ENCODE measurements around the gene RCSD1.

Gene RCSD1

DNA sequence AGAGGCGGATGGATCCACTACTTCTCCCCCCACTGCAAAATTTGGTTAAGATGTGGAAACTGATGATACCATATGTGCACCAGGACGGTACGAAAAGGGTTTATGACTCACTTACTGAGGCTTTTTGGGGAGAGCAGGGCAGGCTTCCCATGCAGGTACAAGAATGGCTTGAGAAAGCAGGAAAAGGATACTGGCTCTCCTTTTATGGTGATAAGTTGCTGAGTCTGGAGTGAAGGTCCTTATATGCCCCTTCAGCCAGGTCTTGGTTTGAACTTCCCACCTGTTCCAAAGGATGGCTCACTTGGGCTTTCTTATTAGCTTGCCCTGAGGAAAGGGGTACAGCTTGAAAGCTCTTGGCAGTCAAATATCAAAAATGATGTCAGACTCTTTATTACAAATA lies 114.9 kb downstream of the RCSD1 start:
- in situ Hi-C loops (cut with MboI; ENCODE audit: low pct_unique_long_range_greater_than_20kb, low sequenced_read_pairs, unreplicated experiment): no loop called here
- TF ChIP-seq, protein P1, sequence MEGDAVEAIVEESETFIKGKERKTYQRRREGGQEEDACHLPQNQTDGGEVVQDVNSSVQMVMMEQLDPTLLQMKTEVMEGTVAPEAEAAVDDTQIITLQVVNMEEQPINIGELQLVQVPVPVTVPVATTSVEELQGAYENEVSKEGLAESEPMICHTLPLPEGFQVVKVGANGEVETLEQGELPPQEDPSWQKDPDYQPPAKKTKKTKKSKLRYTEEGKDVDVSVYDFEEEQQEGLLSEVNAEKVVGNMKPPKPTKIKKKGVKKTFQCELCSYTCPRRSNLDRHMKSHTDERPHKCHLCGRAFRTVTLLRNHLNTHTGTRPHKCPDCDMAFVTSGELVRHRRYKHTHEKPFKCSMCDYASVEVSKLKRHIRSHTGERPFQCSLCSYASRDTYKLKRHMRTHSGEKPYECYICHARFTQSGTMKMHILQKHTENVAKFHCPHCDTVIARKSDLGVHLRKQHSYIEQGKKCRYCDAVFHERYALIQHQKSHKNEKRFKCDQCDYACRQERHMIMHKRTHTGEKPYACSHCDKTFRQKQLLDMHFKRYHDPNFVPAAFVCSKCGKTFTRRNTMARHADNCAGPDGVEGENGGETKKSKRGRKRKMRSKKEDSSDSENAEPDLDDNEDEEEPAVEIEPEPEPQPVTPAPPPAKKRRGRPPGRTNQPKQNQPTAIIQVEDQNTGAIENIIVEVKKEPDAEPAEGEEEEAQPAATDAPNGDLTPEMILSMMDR (IDR thresholded peaks at IDR 0.05; ENCODE audit: extremely low read depth, insufficient read depth, missing control alignments): no peak
- DNase-seq (ENCODE audit: low spot score): no peak

DNA sequence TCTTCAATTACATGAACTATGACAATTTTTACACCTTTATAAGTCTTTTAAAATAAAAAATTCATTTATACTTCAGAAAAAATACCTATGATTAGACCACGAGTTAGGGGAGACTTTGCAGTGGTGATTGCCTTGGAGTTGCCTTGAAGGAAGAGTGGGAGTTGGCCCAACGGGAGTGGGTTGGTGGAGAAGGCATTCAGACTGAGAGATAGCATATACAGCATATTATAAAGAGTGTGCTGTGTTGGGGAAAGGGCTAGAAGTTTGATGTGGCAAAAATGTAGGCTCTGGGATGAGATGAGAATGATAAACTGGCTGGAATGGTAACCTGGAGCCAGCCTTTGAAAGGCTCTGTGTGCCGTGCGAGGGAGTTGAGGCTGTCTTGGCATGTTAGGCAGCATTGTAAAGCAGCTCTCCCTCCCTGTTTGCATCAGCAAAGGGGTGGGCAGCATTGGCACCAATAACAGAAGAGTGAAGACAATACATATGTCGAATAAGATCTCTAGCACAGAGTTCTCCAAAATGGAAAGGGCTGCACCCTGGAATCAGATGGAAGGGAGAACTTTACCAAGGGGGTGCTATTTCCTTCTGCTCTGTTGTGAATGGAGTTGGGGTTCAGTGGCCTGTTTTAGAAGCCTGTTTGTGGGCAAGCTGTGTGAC lies 116.1 kb downstream of the RCSD1 start:
- TF ChIP-seq, protein P1 (IDR thresholded peaks at IDR 0.05; ENCODE audit: extremely low read depth, insufficient read depth, missing control alignments): no peak
- DNase-seq (ENCODE audit: low spot score): no peak
- in situ Hi-C loops (cut with MboI; ENCODE audit: low pct_unique_long_range_greater_than_20kb, low sequenced_read_pairs, unreplicated experiment): no loop called here

DNA sequence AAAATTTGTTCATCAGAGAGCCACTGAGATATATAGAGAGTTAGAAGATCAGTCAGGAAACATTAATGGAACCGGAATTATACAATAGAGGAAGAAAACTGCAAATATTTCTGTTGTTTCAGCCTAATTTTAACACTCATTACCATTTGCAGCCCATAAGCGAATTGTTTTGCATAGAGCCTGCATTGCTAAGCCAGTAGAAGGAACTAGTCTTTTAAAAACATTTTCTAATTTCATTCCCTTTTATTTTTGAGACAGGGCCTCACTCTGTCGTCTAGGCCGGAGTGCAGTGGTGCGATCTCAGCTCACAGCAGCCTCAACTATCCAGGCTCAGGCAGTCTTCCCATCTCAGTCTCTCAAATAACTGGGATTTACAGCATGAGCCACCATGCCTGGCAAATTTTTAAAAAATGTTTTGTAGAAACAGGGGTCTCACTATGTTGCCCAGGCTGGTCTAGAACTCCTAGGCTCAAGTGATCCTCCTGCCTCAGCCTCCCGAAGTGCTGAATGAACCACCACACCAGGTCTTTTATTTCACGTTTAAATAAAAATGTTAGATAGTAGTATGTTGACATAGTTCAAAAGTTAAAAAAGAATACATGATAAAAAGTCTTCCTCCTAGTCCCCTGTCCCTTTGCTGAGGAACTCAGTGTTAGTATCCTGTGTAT lies 117.1 kb downstream of the RCSD1 start:
- DNase-seq (ENCODE audit: low spot score): no peak
- in situ Hi-C loops (cut with MboI; ENCODE audit: low pct_unique_long_range_greater_than_20kb, low sequenced_read_pairs, unreplicated experiment): no loop called here
- TF ChIP-seq, protein P1 (IDR thresholded peaks at IDR 0.05; ENCODE audit: extremely low read depth, insufficient read depth, missing control alignments): no peak

DNA sequence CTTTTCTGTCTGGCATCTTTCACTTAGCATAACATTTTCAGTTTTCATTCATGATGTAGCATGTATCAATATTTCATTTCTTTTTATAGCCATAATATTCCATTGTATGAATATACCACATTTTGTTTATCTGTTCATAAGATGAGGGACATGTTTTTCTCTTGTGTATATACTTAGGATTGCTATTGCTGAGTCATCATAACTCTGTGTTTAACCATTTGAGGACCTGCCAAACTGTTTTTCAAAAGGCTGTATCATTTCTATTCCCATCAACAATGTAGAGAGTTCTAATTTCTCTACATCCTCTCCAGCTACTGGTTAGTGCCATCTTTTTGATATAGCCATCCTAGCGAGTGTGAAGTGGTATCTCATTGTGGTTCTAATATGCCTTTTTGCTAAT lies 118.0 kb downstream of the RCSD1 start:
- in situ Hi-C loops (cut with MboI; ENCODE audit: low pct_unique_long_range_greater_than_20kb, low sequenced_read_pairs, unreplicated experiment): no loop called here
- TF ChIP-seq, protein P1 (IDR thresholded peaks at IDR 0.05; ENCODE audit: extremely low read depth, insufficient read depth, missing control alignments): no peak
- DNase-seq (ENCODE audit: low spot score): no peak

DNA sequence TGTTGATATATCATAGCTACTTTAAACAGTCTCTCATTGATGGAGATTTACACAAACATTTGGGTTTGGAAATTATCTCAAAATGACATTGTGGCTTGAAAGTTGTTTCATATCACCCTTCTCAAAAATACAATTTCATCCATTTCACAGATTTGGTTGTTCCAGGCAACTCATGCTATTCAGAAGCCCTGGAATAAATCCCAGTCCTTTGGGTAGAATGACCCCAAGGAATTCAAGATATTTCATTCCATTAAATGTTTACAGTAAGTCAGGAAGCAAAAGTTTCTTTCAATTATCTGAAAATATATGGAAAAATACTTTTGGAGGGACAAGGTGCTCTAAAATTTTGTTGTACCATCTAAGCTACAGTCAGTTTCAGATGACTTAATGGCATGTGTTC lies 118.9 kb downstream of the RCSD1 start:
- TF ChIP-seq, protein P1 (IDR thresholded peaks at IDR 0.05; ENCODE audit: extremely low read depth, insufficient read depth, missing control alignments): no peak
- in situ Hi-C loops (cut with MboI; ENCODE audit: low pct_unique_long_range_greater_than_20kb, low sequenced_read_pairs, unreplicated experiment): no loop called here
- DNase-seq (ENCODE audit: low spot score): no peak

DNA sequence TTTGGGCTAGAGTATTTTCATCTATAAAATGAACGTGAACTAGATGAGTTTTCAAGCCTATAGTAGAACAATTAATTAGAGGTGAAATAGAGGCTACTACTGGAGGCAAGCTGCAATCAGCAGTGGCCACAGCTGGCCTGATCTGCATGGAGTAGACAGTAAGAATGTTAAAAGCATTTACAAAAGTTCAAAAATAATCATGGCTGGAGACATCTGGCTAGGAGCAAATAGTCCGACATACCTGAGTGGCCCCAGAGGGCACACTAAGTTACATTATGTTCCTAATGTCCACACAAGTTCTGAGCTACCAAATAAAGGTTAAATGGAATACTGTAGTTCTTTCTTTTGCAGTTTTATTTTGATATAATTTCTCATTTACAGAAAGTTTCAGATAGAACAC lies 119.7 kb downstream of the RCSD1 start:
- DNase-seq (ENCODE audit: low spot score): no peak
- TF ChIP-seq, protein P1 (IDR thresholded peaks at IDR 0.05; ENCODE audit: extremely low read depth, insufficient read depth, missing control alignments): no peak
- in situ Hi-C loops (cut with MboI; ENCODE audit: low pct_unique_long_range_greater_than_20kb, low sequenced_read_pairs, unreplicated experiment): no loop called here

Measured in GM13977 (cell line).